Retinal pigment epithelial cell (primary cell): ENCODE measurements around the gene MRPL51.

ENCODE experiments used
- DNase-seq: peaks from one replicate; pipeline ENCODE4 v3.0.0-alpha.2; 2010; ENCODE audit warnings: low read depth
- H3K4me3 ChIP-seq: 2 replicates; pipeline ENCODE4 v1.5.1; 2011; ENCODE audit warnings: mild to moderate bottlenecking, low read length, control low read depth, moderate library complexity
- CTCF ChIP-seq: conservative IDR thresholded peaks from 2 replicates; pipeline ENCODE4 v1.5.1; 2011; ENCODE audit warnings: low read depth, low read length, control low read depth, inconsistent platforms

MRPL51 gene

DNA sequence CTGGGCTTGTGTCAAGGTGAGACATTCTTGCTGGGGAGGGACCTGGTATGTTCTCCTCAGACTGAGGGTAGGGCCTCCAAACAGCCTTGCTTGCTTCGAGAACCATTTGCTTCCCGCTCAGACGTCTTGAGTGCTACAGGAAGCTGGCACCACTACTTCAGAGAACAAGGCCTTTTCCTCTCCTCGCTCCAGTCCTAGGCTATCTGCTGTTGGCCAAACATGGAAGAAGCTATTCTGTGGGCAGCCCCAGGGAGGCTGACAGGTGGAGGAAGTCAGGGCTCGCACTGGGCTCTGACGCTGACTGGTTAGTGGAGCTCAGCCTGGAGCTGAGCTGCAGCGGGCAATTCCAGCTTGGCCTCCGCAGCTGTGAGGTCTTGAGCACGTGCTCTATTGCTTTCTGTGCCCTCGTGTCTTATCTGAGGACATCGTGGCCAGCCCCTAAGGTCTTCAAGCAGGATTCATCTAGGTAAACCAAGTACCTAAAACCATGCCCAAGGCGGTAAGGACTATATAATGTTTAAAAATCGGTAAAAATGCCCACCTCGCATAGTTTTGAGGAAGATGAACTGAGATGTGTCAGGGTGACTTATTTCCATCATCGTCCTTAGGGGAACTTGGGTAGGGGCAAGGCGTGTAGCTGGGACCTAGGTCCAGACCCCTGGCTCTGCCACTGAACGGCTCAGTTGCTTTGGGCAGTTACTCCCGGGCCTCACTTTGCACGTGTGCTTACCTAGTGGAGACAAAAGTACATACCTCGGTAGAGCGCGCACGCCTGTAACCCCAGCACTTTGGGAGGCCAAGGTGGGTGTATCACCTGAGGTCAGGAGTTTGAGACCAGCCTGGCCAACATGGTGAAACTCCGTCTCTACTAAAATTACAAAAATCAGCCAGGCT, 45.6 kb upstream of the MRPL51 start:
- H3K4me3 ChIP-seq, result no peak overlapping the region
- no peak for TF ChIP-seq CTCF
- no peak for DNase-seq

DNA sequence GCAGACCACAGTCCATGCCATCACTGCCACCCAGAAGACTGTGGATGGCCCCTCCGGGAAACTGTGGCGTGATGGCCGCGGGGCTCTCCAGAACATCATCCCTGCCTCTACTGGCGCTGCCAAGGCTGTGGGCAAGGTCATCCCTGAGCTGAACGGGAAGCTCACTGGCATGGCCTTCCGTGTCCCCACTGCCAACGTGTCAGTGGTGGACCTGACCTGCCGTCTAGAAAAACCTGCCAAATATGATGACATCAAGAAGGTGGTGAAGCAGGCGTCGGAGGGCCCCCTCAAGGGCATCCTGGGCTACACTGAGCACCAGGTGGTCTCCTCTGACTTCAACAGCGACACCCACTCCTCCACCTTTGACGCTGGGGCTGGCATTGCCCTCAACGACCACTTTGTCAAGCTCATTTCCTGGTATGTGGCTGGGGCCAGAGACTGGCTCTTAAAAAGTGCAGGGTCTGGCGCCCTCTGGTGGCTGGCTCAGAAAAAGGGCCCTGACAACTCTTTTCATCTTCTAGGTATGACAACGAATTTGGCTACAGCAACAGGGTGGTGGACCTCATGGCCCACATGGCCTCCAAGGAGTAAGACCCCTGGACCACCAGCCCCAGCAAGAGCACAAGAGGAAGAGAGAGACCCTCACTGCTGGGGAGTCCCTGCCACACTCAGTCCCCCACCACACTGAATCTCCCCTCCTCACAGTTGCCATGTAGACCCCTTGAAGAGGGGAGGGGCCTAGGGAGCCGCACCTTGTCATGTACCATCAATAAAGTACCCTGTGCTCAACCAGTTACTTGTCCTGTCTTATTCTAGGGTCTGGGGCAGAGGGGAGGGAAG, 44.7 kb upstream of the MRPL51 start:
- peak overlapping the region; percentile 97 for H3K4me3 ChIP-seq
- peak; percentile 81 for TF ChIP-seq CTCF

GRCh38 chr12:6536894-6537579, 44.0 kb upstream of the MRPL51 start:
- H3K4me3 ChIP-seq, result peak overlapping the region; percentile 97
- DNase-seq, result no peak
- no peak for TF ChIP-seq CTCF

More for the DNA sequence above, 44.7 kb upstream of the MRPL51 start:
- DNase-seq, result peak; percentile 30

GRCh38 chr12:6535960-6536847, 43.1 kb upstream of the MRPL51 start:
- H3K4me3 ChIP-seq, result peak overlapping the region; percentile 97
- no peak for TF ChIP-seq CTCF
- DNase-seq, result no peak

DNA sequence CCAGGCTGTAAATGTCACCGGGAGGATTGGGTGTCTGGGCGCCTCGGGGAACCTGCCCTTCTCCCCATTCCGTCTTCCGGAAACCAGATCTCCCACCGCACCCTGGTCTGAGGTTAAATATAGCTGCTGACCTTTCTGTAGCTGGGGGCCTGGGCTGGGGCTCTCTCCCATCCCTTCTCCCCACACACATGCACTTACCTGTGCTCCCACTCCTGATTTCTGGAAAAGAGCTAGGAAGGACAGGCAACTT, 42.6 kb upstream of the MRPL51 start:
- H3K4me3 ChIP-seq, result peak overlapping the region; percentile 97
- TF ChIP-seq CTCF, result no peak
- no peak for DNase-seq

DNA sequence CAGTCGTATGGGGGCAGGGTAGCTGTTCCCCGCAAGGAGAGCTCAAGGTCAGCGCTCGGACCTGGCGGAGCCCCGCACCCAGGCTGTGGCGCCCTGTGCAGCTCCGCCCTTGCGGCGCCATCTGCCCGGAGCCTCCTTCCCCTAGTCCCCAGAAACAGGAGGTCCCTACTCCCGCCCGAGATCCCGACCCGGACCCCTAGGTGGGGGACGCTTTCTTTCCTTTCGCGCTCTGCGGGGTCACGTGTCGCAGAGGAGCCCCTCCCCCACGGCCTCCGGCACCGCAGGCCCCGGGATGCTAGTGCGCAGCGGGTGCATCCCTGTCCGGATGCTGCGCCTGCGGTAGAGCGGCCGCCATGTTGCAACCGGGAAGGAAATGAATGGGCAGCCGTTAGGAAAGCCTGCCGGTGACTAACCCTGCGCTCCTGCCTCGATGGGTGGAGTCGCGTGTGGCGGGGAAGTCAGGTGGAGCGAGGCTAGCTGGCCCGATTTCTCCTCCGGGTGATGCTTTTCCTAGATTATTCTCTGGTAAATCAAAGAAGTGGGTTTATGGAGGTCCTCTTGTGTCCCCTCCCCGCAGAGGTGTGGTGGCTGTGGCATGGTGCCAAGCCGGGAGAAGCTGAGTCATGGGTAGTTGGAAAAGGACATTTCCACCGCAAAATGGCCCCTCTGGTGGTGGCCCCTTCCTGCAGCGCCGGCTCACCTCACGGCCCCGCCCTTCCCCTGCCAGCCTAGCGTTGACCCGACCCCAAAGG, 42.1 kb upstream of the MRPL51 start:
- no peak for TF ChIP-seq CTCF
- DNase-seq, result no peak
- peak overlapping the region; percentile 97 for H3K4me3 ChIP-seq
